GM23248 (cell line): Measurements from ENCODE around the gene MMP1. TPM values are rescaled to one million over a fixed set of nuclear protein-coding genes. Genes with fewer than 3 reads are reported as not detected.

Source experiments
- DNase-seq: peaks from one replicate; pipeline ENCODE4 v3.0.0-alpha.2; 2015
- H2AFZ ChIP-seq: fragments of 200-600 bp; sonication (generic); 2 replicates; pipeline ENCODE4 v1.6.1; 2016; ENCODE audit warnings: antibody characterized with exemption
- H3F3A ChIP-seq: fragments of 200-600 bp; sonication (generic); 2 replicates; pipeline ENCODE4 v1.6.1; 2016; ENCODE audit warnings: mild to moderate bottlenecking, antibody characterized with exemption, mixed run types; ENCODE audit not compliant: insufficient read depth
- H3K27ac ChIP-seq: fragments of 200-600 bp; sonication (generic); 2 replicates; pipeline ENCODE4 v1.5.1; 2016; ENCODE audit warnings: mild to moderate bottlenecking
- H3K27me3 ChIP-seq: fragments of 200-600 bp; sonication (generic); replicated peaks from 2 replicates; pipeline ENCODE4 v1.6.1; 2016; ENCODE audit warnings: mild to moderate bottlenecking; ENCODE audit not compliant: insufficient read depth
- H3K36me3 ChIP-seq: fragments of 200-600 bp; sonication (generic); 2 replicates; pipeline ENCODE4 v1.6.1; 2016; ENCODE audit warnings: low read depth, mild to moderate bottlenecking
- H3K4me1 ChIP-seq: fragments of 200-600 bp; sonication (generic); 2 replicates; pipeline ENCODE4 v1.6.1; 2016; ENCODE audit warnings: mild to moderate bottlenecking; ENCODE audit not compliant: insufficient read depth
- H3K4me2 ChIP-seq: fragments of 200-600 bp; sonication (generic); one replicate; pipeline ENCODE4 v1.6.1; 2016; ENCODE audit warnings: mild to moderate bottlenecking; ENCODE audit not compliant: unreplicated experiment
- H3K4me3 ChIP-seq: fragments of 200-600 bp; sonication (generic); 2 replicates; pipeline ENCODE4 v1.5.1; 2016; ENCODE audit warnings: mild to moderate bottlenecking
- H3K79me2 ChIP-seq: fragments of 200-600 bp; sonication (generic); 2 replicates; pipeline ENCODE4 v1.6.1; 2016; ENCODE audit warnings: mild to moderate bottlenecking; ENCODE audit not compliant: insufficient read depth
- H3K9ac ChIP-seq: fragments of 200-600 bp; sonication (generic); 2 replicates; pipeline ENCODE4 v1.6.1; 2016; ENCODE audit warnings: mild to moderate bottlenecking
- H3K9me2 ChIP-seq: fragments of 200-600 bp; sonication (generic); 2 replicates; pipeline ENCODE4 v1.6.1; 2016; ENCODE audit warnings: mixed run types, mild to moderate bottlenecking, moderate library complexity; ENCODE audit not compliant: insufficient read depth
- H3K9me3 ChIP-seq: fragments of 200-600 bp; sonication (generic); one replicate; pipeline ENCODE4 v1.6.1; 2017; ENCODE audit warnings: low read depth
- H4K20me1 ChIP-seq: fragments of 200-600 bp; sonication (generic); 2 replicates; pipeline ENCODE4 v1.6.0; 2016; ENCODE audit not compliant: insufficient read depth
- EZH2 ChIP-seq: fragments of 200-600 bp; sonication (generic); IDR thresholded peaks from 2 replicates; pipeline ENCODE4 v1.6.1; 2018; ENCODE audit warnings: antibody characterized with exemption, mild to moderate bottlenecking; ENCODE audit not compliant: insufficient read depth, poor library complexity, severe bottlenecking
- EZH2phosphoT487 ChIP-seq: fragments of 200-600 bp; sonication (generic); IDR thresholded peaks from 2 replicates; pipeline ENCODE4 v1.6.1; 2018; ENCODE audit warnings: antibody characterized with exemption, moderate library complexity, mild to moderate bottlenecking, low read depth; ENCODE audit not compliant: insufficient read depth
- WGBS, 2 experiments: methylation state at CpG; one replicate each; pipeline ENCODE4 v1.1.6; 2015 to 2017; ENCODE audit warnings: low lambda C conversion rate in 2 of 2, low coverage in 1 of 2; ENCODE audit errors: missing lambda C conversion rate in 2 of 2; 5-methylcytosine and 5-hydroxymethylcytosine counted together
- in situ Hi-C: fragments of 300-500 bp; cut with MboI; formaldehyde crosslinking; loops from 2 replicates; pipeline ENCODE4 v1.15.0; 2020
- polyA plus RNA-seq: library from polyadenylated mRNA; unstranded; fragments of >200 nt; fragmentation: Nextera tagmentation; extraction: Ambion mirVana; gene quantifications from 2 replicates; pipeline ENCODE4 v1.2.1, GENCODE V29; 2016
- total RNA-seq: library from RNA; depleted of rRNA; stranded (reverse); fragments of >200 nt; shearing (Covaris generic); gene quantifications from 2 replicates; pipeline ENCODE4 v1.2.3, GENCODE V29; 2014

MMP1 gene
- total and polyA plus RNA-seq, 2 experiments from 2014 or later = 34.5 to 53.2 TPM

GRCh38 chr11:102793677-102794290 is 4.2 kb downstream of the MMP1 start:
- Histone ChIP-seq H3K9me2 (no peaks in the 10 kb centered on the region), H3K4me3 (no peak overlapping the region), H3K27me3 (no peaks in the 10 kb centered on the region), H3K9me3 (no peaks in the 10 kb centered on the region), H3K4me1 (peaks cover 13% of the 10 kb centered on the region), H3F3A (peaks cover 34% of the 10 kb centered on the region), H3K4me2 (no peak overlapping the region), H4K20me1 (no peaks in the 10 kb centered on the region), H3K9ac (no peak overlapping the region), H3K36me3 (no peaks in the 10 kb centered on the region), H3K27ac (no peak overlapping the region), H3K79me2 (no peaks in the 10 kb centered on the region), H2AFZ (no peak overlapping the region)
- TF ChIP-seq EZH2phosphoT487 = no peak
- no peak for TF ChIP-seq EZH2
- no peak for DNase-seq
- 96 to 98% methylated on average over 6 of the region's 6 CpGs for whole genome bisulfite sequencing, 2 experiments
- in situ Hi-C loops = no loop called here

- Histone ChIP-seq H3K9me2 (no peaks in the 10 kb centered on the region), H3K79me2 (no peaks in the 10 kb centered on the region), H3K27me3 (no peaks in the 10 kb centered on the region), H4K20me1 (no peaks in the 10 kb centered on the region), H3F3A (peaks cover 26% of the 10 kb centered on the region), H3K9ac (no peak overlapping the region), H3K9me3 (no peaks in the 10 kb centered on the region), H3K4me3 (no peak overlapping the region), H3K36me3 (no peaks in the 10 kb centered on the region), H2AFZ (no peak overlapping the region), H3K4me2 (no peak overlapping the region), H3K4me1 (peaks cover 1% of the 10 kb centered on the region; the same call in 1 of the 2 replicates), H3K27ac (no peak overlapping the region)
- in situ Hi-C loops = no loop called here
- TF ChIP-seq EZH2phosphoT487 = no peak
- TF ChIP-seq EZH2 = no peak
- DNase-seq = no peak
- WGBS, 2 experiments = 83 to 90% methylated on average over 5 of the region's 5 CpGs
Measured at GRCh38 chr11:102792604-102793003, 5.4 kb downstream of the MMP1 start.

DNA sequence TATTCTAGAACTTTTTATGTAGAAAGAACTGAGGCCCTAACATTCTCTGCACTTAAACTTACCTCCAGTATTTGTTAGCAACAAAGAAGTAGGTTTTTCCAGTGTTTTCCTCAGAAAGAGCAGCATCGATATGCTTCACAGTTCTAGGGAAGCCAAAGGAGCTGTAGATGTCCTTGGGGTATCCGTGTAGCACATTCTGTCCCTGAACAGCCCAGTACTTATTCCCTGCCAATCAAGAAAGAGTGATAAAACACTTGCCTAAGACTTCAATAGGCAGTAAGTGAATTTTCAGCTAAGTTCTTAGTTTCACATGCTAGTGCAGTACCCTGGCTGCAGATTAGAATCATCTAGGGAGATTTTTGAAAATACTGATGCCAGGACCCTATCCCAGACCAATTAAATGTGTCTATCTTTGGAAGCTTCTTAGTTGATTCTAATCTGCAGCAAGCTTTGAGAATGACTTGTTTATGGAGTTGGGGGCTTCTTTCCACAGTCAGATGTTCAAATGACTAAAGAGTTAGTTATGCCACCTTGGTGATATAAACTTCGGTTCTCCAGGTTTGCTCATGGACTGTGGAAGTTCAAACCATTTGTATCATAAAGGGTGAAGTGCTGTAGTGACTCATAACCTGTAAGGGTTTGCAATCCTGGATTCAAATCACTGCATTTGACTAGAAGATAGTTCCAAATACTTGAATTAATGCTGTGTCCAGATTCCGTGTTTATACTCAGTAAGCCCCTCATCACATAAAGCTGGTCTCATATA is 6.5 kb downstream of the MMP1 start:
- H3K36me3 ChIP-seq = no peaks in the 10 kb centered on the region
- peak; percentile 40 for DNase-seq
- no peaks in the 10 kb centered on the region for H3K79me2 ChIP-seq
- H3F3A ChIP-seq = peaks cover 22% of the 10 kb centered on the region; the same call in 1 of the 2 replicates
- H3K9me3 ChIP-seq = no peaks in the 10 kb centered on the region
- 62 to 64% methylated on average over 4 of the region's 4 CpGs for WGBS, 2 experiments
- H3K27me3 ChIP-seq = no peaks in the 10 kb centered on the region
- in situ Hi-C loops = no loop called here
- no peak overlapping the region for H3K4me3 ChIP-seq
- H4K20me1 ChIP-seq = no peaks in the 10 kb centered on the region
- H2AFZ ChIP-seq = no peak overlapping the region
- no peak overlapping the region for H3K9ac ChIP-seq
- H3K9me2 ChIP-seq = no peaks in the 10 kb centered on the region
- no peak overlapping the region for H3K4me2 ChIP-seq
- TF ChIP-seq EZH2 = no peak
- no peak for TF ChIP-seq EZH2phosphoT487
- H3K27ac ChIP-seq = no peak overlapping the region
- no peaks in the 10 kb centered on the region for H3K4me1 ChIP-seq

- no peak overlapping the region for H3K4me2 ChIP-seq
- H3K9ac ChIP-seq = no peak overlapping the region
- no peaks in the 10 kb centered on the region for H4K20me1 ChIP-seq
- no peak overlapping the region for H3K4me3 ChIP-seq
- 90 to 92% methylated on average over 8 of the region's 8 CpGs for WGBS, 2 experiments
- no peaks in the 10 kb centered on the region for H3K4me1 ChIP-seq
- no peaks in the 10 kb centered on the region for H3K9me2 ChIP-seq
- H3K9me3 ChIP-seq = no peaks in the 10 kb centered on the region
- H3K79me2 ChIP-seq = no peaks in the 10 kb centered on the region
- in situ Hi-C loops = no loop called here
- no peaks in the 10 kb centered on the region for H3K27me3 ChIP-seq
- H3K36me3 ChIP-seq = no peaks in the 10 kb centered on the region
- H2AFZ ChIP-seq = no peak overlapping the region
- peaks cover 15% of the 10 kb centered on the region; the same call in 1 of the 2 replicates for H3F3A ChIP-seq
- no peak overlapping the region for H3K27ac ChIP-seq
- TF ChIP-seq EZH2phosphoT487 = no peak
- TF ChIP-seq EZH2 = no peak
- peak; percentile 5 for DNase-seq
Measured at GRCh38 chr11:102788334-102788995, 9.5 kb downstream of the MMP1 start.
